Measurements from ENCODE around the gene GNG7.

GRCh38 chr19:2639999-2640398 lies 62.5 kb downstream of the GNG7 start:
- TF ChIP-seq CTCF (IDR thresholded peaks at IDR 0.05) (no peak), POLR2A (IDR thresholded peaks at IDR 0.05) (no peak)
